Hematopoietic multipotent progenitor cell treated with erythropoietin and hydrocortisone succinate and interleukin-3 and kit ligand, for 4 days (in vitro differentiated cells): ENCODE measurements around the gene FBXW9.

ENCODE experiments used
- DNase-seq: peaks from one replicate; pipeline ENCODE4 v3.0.0-alpha.2; 2015

The FBXW9 gene

DNA sequence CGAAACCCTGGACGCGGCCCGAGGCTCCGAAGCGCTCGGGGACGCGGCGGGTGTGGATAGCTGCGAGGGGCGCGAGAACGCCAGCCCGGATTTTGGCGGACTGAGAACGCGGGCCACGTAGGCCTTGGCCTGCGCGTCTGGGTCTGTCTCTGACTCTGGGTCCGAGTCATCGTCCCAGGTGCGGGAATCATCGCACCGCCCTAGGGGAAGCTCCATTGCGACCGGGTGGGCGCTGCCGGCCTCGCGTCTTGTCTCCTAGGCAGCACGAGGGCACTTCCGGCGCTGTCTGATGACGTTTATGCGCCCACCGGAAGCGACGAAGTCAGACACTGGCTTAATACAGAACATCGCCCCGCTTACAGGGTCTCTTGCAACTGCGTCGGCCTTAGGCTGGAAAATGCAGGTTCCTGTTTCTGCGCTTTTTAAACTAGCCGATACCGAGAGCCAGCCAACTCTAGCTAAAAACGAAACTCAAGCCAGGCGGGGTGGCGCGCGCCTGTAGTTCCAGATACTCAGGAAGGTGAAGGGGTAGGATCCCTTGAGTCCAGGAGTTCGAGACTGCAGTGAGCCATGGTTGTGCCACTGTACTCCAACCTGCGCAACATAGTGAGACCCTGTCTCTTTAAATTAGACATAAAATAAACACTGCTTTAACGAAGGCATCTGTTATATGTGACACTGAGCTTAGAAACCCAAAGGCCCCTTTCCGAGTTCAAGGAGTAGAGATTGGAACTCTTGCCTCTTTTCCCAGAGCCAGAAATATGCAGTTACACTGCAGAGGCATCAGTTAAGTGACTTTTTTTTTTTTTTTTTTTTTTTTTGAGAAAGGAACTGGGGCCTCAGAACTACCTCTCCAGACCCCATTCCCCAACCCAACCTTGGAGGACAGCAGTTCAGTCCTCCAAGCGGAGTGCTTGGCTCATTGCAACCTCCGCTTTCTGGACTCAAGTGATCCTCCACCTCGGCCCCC is at the start of gene FBXW9:
Gene FBXW9, minus strand, starts transcription at position 266 of the 970 bp plus-strand sequence. Its CDS starts 50 bp downstream, at position 216.
- peak; percentile 98 for DNase-seq

DNA sequence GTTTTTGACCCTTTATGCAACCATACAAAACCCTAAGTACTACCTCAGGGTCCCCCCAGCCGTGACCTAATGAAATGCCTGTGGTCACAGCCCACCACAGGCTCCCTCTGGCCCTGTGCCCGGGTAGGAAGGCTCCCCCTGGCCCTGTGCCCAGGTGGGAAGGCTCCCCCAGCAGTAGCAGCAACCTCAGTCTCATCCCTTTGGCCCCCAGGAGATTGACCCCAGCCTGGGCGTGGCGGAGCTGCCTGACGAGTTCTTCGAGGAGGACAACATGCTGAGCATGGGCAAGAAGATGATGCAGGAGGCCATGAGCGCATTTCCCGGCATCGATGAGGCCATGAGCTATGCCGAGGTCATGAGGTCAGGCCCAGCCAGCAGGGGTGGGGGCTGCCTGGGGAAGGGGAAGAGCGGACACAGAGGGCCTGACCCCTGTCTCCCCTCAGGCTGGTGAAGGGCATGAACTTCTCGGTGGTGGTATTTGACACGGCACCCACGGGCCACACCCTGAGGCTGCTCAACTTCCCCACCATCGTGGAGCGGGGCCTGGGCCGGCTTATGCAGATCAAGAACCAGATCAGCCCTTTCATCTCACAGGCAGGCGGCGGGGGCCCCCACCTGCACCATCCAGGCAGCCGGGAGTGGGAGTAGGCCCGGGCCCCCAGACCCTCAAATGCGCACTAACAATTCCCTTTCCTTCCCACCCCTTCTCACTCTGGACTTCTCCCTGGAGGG is 48.9 kb upstream of the FBXW9 start:
- no peak for DNase-seq

DNA sequence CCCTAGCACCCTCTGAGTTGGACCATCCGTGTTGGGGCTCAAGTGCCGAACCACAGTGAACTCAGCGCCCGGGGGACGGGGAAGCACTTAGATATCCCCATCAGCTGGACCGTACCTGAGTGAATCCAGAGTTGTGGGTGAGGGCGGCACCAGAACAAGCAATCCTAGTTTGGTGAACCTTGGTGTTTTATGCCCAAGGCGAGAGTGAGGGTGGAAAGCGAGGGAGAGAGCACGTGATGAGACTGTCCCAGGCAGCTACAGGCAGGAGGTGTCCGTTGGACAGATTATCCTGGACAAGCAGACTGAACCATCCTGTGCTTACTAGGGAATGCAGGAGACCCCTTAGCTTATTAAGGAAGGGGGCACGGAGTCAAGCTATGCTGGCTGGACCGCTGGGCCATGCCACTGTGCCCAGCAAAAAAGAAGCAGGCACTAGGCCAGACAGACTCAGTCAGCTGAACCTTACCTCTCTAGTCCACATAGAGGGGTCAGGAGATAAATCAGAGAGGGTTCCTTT is 41.5 kb upstream of the FBXW9 start:
- no peak for DNase-seq

DNA sequence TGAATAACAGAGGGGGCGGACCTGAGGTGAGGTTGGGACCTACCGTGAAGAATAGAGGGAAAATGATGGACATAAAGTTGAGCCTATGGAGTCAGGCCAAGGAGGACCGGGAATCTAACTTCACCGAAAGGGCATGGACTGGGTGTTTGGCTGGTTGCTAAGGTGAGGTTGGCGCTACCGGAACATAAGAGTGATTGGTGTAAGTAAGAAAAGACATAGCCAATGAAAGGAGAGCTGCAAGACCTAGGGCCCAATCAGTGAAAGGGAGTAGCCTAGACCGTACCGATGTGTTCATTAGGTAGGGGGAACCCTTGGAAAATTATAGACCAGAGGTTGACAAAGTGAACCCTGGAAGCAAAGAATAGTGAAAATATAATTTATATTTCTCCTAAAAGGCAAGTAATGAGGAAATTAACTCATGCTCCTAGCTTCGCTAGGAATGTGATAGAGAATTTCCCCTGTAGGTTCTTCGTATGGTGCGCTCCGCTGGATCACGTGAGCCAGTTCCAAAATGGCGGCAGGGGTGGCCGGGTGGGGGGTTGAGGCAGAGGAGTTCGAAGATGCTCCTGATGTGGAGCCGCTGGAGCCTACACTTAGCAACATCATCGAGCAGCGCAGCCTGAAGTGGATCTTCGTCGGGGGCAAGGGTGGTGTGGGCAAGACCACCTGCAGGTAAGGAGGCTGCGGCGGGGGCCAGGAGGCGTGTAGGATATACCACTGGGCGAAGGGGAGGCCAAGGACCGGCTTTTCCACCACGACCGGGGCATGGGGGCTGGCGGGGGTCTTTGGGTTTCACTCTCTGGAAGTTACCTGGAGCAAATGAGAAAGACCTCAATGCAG is 40.8 kb upstream of the FBXW9 start, which contains the start of gene GET3:
Gene GET3, plus strand, starts transcription at position 503 of the 840 bp plus-strand sequence. Its CDS starts 9 bp downstream, at position 512.
- DNase-seq, result peak; percentile 99

DNA sequence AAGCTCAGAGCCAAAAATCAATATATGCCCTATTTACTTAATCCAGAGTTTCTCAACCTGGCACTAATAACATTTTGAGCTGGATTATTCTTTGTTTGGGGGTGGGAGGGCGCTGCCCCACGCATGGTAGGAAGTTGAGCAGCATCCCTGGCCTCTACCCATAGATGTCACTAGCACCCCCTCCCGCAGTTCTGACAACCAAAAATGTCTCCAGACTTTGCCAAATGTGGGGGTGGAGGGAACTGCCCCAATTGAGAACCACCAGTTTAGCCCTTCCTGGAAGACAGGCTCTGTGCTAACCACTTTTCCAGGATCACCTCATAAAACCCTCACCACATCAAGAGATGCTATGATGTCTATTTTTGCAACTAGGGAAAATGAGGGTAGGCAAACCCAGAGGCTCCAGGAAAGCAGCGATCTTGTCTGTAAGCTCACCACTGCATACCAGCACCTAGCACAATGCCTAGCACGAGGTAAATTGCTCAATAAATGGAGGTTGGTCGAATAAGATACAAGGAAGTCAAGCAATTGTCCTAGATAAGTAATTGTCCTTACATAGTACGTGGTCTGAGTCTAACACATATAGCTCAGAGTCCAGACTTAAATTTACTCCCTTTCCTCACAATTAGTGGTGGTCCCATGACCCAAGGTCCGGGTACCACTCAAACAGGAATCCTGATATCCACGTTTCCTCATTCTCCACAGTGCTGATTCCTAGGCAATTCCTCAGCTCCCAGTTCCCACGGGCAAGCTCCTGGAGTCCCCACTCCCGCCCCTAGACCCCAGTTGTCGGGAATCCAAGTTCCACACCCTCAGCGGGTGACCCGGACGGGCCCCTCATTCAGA is 37.2 kb upstream of the FBXW9 start:
- peak; percentile 91 for DNase-seq

DNA sequence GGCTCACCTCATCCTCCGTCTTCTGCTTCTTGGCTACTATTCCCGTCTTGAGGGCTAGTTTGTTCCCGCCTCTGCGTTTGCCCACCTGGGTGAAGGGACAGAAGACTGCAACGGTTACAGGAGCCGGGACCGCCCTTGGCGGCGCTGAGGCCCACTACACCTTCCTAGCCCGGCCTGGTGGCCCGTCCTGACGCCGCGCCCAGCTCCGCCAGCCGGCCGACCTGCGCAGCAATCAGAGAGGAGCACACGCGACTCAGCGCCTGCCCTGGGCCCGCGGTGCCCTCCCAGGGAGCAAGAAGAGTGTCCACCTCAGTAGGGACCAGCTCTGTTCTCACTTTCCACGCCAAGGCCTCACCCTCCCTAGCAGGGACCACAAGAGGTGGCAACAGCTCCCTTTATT is 34.9 kb upstream of the FBXW9 start:
- no peak for DNase-seq

DNA sequence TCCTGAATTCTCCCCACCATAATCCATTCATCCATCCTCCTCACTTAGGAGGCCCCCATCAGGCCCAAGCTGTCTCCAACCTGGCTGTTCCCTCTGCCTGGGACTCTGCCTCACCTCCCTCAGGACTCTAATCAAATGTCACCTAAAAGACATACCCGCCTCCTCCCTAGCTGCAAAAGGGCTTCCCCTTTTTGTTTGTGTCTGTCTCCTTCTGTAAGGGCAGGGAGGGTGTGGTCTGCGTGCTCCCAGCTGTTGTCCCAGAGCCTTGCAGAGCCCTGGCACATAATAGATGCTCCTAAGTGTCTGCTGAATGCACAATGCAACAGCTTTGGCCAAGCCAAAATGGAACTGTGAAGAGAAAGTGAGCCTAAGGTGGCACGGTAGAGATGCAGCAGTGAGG is 33.6 kb upstream of the FBXW9 start:
- peak; percentile 63 for DNase-seq

DNA sequence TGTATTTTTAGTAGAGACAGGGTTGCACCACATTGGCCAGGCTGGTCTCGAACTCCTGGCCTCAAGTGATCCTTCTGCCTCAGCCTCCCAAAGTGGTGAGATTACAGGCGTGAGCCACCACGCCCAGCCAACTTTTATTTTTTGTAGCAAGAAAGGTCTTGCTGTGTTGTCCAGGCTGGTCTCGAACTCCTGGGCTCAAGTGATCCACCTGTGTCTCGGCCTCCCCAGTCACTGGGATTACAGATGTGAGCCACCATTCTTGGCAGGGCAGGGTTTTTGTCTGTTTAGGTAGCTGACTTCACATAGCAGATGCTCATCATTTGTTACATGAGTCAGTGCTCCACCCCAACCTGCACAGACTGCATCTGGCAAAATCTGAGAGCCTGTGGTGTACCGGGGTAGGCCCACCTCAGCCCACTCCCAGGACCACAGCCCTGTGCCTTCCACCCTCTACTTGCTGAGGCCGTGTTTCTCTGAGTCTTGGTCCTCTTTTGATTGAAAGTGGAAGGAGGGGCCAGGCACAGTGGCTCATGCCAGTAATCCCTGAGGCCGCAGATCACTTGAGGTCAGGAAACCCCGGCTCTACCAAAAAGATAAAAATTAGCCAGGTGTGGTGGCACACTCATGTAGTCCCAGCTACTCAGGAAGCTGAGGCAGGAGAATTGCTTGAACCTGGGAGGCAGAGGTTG is 31.5 kb upstream of the FBXW9 start:
- DNase-seq, result no peak

DNA sequence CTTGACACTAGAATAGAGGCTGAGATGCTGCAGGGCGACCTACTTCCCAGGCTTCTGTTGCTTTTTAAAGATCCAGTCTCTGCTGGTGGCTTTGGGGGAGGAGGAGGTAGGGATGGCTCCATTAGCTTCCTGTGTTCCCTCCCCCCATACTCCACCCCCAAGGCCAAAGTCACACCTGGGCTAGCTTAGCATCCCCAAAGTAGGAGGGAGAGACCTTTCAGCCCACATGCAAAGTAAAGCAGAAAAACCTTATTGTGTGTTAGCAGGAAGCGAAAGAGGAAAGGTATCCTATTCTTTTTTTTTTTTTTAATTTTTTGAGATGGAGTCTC is 30.5 kb upstream of the FBXW9 start:
- DNase-seq, result no peak

DNA sequence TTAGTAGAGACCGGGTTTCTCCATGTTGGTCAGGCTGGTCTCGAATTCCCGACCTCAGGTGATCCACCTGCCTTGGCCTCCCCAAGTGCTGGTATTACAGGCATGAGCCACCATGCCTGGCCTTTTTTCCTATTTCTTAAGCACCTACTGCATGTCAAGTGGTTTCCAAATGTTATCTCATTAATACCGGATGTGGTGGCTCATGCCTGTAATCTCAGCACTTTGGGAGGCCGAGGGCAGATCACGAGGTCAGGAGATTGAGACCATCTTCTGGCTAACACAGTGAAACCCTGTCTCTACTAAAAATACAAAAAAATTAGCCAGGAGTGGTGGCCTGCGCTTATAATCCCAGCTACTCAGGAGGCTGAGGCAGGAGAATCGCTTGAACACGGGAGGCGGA is 29.2 kb upstream of the FBXW9 start:
- DNase-seq, result peak; percentile 29

DNA sequence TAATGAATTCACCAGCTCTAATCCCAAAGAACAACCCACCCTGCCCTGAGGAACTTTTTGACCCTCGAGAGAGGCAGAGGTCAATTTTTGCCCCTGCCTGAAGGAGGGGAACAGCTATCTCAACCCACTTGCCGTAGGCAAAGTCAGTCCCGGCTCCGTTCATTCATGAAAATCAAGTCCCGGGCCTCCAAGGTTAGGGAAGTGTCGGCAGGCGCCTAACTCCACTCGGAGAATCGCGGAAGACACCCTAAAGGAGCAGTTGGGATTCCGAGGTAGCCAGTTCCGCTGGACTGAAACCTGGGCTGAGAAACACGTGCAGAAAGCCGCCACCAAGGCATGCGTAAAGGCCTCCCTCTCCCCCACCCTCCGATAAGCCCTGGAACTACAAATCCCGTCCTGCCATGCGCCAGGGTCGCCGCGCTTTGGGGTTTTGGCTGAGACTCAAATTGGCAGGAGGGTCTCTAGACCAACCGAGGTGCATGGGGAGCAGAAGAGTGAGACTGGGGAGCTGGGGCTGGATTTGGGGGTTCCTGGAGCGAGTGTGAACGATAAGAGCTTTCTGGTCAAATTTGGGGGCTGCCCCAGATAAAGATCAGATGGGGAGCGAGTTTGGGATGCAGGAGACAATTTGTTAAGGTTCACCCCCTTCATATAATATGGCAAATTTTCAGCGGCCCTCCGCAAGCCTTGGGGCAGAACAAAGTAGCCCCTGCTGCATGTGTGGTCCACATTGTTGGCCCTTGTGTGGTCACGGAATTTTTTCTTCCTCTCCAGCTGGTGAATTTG is 27.4 kb upstream of the FBXW9 start, which contains the start of gene TNPO2:
Gene TNPO2, minus strand, starts transcription at position 292 of the 786 bp plus-strand sequence. CDS start 2,955 bp downstream, outside the sequence.
- DNase-seq, result peak; percentile 93

DNA sequence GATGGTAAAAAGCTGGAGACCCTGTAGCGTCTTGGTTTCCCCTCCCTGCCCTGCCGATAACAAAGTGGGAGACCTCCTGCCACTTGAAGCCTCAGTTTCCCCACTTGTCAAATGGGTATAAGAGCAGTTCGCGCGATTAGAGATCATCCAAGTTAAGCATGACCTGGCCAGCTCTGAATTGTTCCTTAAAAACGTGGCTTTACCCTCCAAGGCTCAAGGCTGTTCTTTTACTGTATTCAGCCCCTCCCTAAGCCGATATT is 26.9 kb upstream of the FBXW9 start:
- DNase-seq, result peak; percentile 44

DNA sequence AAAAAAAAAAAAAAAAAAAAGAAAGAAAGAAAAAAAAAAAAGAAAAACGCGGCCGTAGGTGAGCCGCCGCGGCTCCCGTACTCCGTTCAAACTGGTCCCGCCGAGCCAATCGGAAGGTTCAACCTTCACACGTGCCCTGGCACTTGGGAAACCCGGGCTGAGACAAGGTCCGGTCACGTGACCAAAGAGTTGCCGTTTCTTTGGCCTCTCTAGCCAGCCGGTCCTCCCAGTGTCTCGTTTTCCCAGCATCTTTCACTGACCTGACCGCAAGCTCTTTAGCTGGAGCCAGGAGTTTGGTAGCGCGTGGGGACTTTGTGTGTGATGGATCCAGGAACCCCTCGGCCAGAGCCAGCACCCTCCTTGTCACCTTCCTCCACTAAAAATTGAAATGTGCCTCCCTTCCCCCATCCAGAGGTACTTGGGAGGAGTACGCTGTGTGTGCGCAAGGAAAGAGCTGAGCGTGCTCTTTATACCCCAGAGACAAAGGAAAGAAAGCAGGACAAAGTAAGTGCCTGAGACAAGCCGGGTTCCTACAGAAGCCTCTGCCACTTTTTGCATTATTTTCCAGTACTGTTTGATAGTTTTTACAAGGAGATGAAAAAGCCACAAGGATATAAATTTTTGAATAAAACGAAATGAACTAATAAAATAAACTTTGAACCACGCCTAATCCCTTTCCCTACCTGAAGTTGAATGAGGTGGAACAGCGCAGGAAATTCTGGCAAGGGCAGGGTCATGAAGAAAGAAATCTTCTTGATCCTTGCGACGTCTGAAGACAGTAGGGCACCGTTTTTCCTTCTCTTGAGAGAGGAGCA is 26.3 kb upstream of the FBXW9 start:
- peak; percentile 100 for DNase-seq

DNA sequence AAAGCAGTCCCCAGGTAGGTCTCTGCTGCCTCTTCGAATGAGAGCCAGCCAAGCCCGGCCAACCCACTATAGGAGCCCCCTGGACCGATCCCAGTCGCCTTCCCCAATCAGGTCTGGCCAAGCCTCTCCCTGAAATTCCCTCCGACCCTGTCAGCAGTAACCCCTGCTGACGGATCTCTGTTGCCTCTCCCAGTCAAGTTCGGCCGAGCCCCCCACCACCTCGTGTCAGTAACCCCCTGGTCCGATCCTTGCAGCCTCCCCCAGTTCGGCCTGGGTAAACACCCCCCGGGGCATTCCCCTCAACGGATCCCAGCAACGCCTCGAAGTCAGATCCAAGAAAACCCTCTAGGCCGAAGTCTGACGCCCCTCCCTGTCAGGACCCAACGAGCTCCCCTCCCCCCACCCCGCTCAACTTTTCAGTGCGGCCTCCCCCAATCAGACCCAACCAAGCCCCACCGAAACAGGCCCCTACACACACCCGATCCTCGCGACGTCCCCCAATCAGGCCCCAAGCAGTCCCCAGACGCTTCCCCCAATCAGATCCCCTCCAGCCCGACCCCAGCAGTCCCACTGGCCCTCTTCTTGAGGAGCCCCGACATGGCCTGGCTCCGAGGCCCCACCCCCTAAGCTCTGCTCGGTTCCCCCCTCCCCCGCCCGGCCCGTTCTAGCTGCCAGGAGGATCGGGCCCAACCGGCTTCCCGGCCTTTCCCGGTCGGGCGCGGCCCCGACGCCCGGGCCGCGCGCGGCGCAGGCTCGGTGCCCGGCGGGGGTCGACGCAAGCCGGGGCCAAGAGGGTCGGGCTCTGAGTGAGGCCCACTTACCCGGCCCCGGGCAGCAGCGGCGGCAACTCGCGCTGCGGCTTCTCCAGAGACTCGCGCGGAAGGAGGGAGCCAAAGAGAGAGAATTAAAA is 25.5 kb upstream of the FBXW9 start:
- peak; percentile 92 for DNase-seq

DNA sequence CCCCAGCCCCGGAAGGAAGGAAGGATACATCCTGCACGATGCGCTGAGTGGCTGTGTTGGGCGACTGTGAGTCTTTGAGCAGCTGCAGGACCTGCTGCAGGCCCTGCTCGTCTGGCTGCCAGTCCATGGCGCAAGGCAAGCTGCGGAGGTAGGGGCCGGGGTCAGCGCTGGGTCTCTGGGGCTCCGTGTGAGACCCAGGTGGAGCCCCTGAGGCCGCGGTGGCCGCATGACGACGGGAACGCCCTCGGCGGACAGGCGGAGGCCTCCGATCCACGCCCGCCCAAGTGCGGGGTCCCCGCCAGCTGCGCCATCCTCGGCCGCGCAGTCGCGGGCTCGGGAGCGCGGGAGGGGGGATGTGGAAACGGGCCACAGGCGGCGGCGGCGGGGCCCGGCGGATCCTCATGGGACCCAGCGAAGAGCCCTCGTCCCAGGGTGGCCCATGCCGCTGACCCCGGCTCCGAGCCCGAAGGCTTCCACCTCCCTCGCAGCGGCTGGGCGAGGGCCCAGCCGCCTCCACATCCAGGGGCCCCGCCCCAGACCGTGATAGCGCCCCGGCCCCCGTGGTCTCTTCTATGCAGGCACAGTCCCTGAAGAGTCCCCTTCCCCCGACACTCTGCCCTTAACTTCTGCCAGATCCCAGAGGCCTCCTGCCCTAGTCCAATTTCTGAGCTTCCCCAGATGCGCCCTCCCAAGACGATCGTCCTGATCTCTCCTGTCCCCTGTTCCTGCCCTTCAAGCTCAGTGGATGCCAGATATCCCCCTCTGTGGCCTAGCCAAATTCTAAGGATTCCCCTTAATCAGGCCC is 24.6 kb upstream of the FBXW9 start:
- DNase-seq, result peak; percentile 60

DNA sequence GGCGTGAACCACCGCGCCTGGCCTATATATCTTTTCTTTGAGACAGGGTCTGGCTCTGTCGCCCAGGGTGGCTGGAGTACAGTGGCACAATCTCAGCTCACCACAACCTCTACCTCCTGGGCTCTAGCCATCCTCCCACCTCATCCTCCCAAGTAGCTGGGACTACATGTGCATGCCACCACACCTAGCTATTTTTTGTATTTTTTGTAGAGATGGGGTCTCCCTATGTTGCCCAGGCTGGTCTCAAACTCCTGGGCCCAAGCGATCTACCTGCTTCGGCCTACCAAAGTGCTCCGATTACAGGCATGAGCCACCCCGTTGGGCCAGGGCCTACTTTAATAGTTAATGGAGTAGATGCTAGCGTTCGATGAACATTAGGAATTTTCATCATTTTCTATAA is 23.9 kb upstream of the FBXW9 start:
- DNase-seq, result no peak

DNA sequence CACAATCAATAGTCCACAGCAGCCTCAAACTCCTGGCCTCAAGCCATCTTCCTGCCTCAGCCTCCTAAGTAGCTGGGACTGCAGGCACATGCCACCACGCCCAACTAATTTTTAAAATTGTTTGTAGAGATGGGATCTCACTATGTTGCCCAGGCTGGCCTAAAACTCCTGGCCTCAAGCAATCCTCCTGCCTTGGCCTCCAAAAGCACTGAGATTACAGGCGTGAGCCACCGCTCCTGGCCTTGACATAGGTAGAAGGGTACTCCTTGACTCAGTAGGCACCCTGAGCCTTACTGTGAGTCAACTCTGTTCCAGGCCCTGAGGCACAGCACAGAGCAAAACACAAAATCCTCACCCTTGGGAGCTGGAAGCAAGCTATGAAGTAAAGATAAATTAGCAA is 19.5 kb upstream of the FBXW9 start:
- DNase-seq, result no peak

DNA sequence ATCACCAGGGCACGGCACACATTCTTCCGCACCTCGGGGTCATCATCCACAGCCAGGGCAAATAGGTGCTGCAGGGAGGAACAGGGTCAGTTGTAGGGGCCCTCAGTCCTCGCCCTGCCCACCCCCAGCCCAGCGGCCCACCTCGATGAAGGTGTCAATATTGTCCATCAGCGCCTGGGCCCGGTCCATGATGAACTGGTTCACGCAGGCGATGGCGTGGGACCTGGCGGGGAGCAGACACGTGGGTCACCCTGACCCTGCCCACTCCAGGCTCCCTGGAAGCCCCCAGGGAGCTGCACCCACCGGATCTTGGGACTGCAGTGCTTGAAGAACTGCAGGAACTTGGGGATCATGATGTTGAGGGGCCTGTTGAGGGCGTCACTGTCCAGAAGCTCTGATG is 18.7 kb upstream of the FBXW9 start:
- no peak for DNase-seq
